Heart left ventricle (tissue), 16 donors: ENCODE results near the gene POLR2L. TPM values are rescaled to one million over a fixed set of nuclear protein-coding genes. Genes with fewer than 3 reads are reported as not detected.
A peak's percentile ranks its signal among the peaks of the same experiment; 100 is the strongest.

Source experiments
- ATAC-seq, 4 donors: fragments of 200-7000 bp; cut with Tn5 transposase; one replicate each; pipeline ENCODE4 v1.9.1; 2020 to 2022; ENCODE audit warnings: moderate library complexity in 4 of 4, mild to moderate bottlenecking in 3 of 4, moderate number of reproducible peaks in 1 of 4
- DNase-seq, 5 donors: peaks; one replicate each; pipeline ENCODE4 v3.0.0-alpha.2; 2020
- H3K27ac ChIP-seq, 12 donors: fragments of 200-600 bp; sonication (generic) in 4 of 12; one replicate each; pipeline versions ENCODE4 v1.5.0 to v1.8.0; 2016 to 2022; ENCODE audit warnings: mild to moderate bottlenecking in 2 of 12
- H3K27me3 ChIP-seq, 9 donors: fragments of 200-600 bp; sonication (generic) in 2 of 9; one replicate each; pipeline versions ENCODE4 v1.5.1 to v1.8.0; 2016 to 2022; ENCODE audit warnings: mild to moderate bottlenecking in 3 of 9
- H3K36me3 ChIP-seq, 9 donors: fragments of 200-600 bp; sonication (generic) in 2 of 9; one replicate each; pipeline versions ENCODE4 v1.5.0 to v1.8.0; 2018 to 2022; ENCODE audit warnings: mild to moderate bottlenecking in 2 of 9
- H3K4me1 ChIP-seq, 12 donors: fragments of 200-600 bp; sonication (generic) in 4 of 12; one replicate each; pipeline versions ENCODE4 v1.5.0 to v1.8.0; 2016 to 2022; ENCODE audit warnings: mild to moderate bottlenecking in 3 of 12
- H3K4me3 ChIP-seq, 12 donors: fragments of 200-600 bp; sonication (generic) in 4 of 12; one replicate each; pipeline versions ENCODE4 v1.5.0 to v1.8.0; 2017 to 2022; ENCODE audit warnings: mild to moderate bottlenecking in 9 of 12, moderate library complexity in 4 of 12
- H3K9me3 ChIP-seq, 12 donors: fragments of 200-600 bp; sonication (generic) in 4 of 12; one replicate each; pipeline versions ENCODE4 v1.5.0 to v1.8.0; 2016 to 2022; ENCODE audit warnings: mild to moderate bottlenecking in 1 of 12
- CTCF ChIP-seq, 12 donors: fragments of 200-600 bp; sonication (generic) in 4 of 12; IDR thresholded peaks; one replicate each; pipeline versions ENCODE4 v1.5.0 to v1.8.0; 2018 to 2022; ENCODE audit warnings: antibody characterized with exemption in 12 of 12, mild to moderate bottlenecking in 5 of 12
- POLR2A ChIP-seq, 2 donors: fragments of 450-650 bp; IDR thresholded peaks; one replicate each; pipeline ENCODE4 v1.6.1; 2017; ENCODE audit warnings: antibody characterized with exemption in 2 of 2, mild to moderate bottlenecking in 2 of 2, moderate library complexity in 2 of 2
- WGBS, 4 donors: extraction: QIAGEN DNeasy Blood & Tissue Kit in 2 of 4; methylation state at CpG; one replicate each; pipeline versions ENCODE4 v1.1.5 to v1.1.7; 2013 to 2018; 5-methylcytosine and 5-hydroxymethylcytosine counted together
- intact Hi-C, 10 donors: fragments of 100-400 bp; cut with DNase I; formaldehyde crosslinking; loops; one replicate each; pipeline versions ENCODE4 v1.11.1 to v1.14.2; 2022
- polyA plus RNA-seq, 2 donors: library from polyadenylated mRNA; stranded (reverse); fragments of 200-250 nt; gene quantifications; one replicate each; pipeline ENCODE4 v1.2.3, GENCODE V29; 2013
- total RNA-seq, 9 donors: library from RNA; depleted of rRNA in 2 of 9; stranded (reverse); fragments of >200 nt in 2 of 9; fragmentation: NEBNext Ultra II Directional in 3 of 9; extraction: Animal tissue kit (Norgen Biotek cat#: 25700) in 3 of 9; gene quantifications; one replicate each; pipeline versions ENCODE4 v1.1.0 to v1.2.4, GENCODE V29; 2016 to 2023
- donor health status: ischemic (EF 13 %, LVEDD 7.1; RV severe dilation, severe dysfunction).
- donor health status: healthy with polysubstance abuse.
- donor health status: DM: no; HTN: yes; CAD: no.
- donor health status: DM: no; HTN: no; CAD: no.
- donor health status: ischemic (EF 25% LVEDD 6.9; RV normal size, moderate dysfunction).
- donor health status: ischemic (EF 25% LVEDD 5.7; RV mildly dilated, moderate dysfunction).
- donor health status: healthy.
- donor health status: DM: yes; HTN: yes; CAD: no.
- donor health status: ischemic (EF 35%, LVEDD 5.7; RV mildly dilated, moderate dysfunction).
- donor health status: nonischemic (EF 11% LVEDD 7.7; RV severe dilation, severe dysfunction).
- donor health status: DM: yes; HTN: yes; CAD: no.
- donor health status: PGD.
- donor health status: ischemic (EF 29% LVEDD 5.4; RV normal size, mild dysfunction).
- donor health status: nonischemic (EF 23%, LVEDD 6.1; RV moderate dilation, normal function).

POLR2L gene
- total and polyA plus RNA-seq, 11 donors: 74.4 to 267 (median 208) TPM

DNA sequence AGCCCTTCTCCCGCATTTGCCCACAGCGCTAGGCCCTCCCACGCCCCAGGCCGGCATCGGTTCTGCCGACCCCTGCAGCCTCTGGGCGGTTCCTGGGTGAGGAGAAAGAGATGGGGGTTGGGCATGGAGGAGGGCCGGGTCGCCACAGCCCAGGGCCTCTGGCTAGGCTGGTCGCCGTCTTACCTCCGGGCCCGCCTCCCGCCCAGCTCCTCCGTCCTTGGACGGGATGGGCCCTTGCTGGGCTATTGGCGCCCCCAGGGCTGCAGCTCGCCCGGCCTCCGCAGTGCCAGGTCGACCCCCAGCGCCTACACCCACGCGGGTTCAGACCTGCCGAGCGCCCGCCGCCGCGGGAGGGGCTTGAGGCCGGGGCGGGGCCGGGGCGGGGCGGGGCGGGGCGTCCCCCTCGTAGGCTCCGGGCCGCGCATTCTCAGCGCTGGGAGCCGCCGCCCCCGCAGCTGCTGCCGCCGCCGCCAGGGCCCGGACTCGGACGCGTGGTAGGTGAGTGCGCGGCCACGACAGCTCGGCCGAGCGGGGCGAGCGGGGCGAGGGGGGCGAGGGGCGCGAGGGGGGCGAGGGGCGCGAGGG is 9.7 kb downstream of the POLR2L start, which contains the start of gene CD151:
Gene CD151 (plus strand): TSS at position 424 of the 585 bp plus-strand sequence. CDS start 3,118 bp downstream, outside the sequence.
- no peak for TF ChIP-seq CTCF (IDR thresholded peaks at IDR 0.05)
- TF ChIP-seq POLR2A (IDR thresholded peaks at IDR 0.05): no peak
- H3K27me3 ChIP-seq: peaks cover 0 to 32% (median 0%) of the 10 kb centered on the region in 9 donors
- peak within 1 kb of the TSS; percentile 79 to 98 (median 92) for H3K27ac ChIP-seq
- peaks cover 10 to 94% (median 82%) of the 10 kb centered on the region in 12 donors for H3K4me1 ChIP-seq
- ATAC-seq (peak in 2 of 4 donors; percentile 26 to 33), DNase-seq (peak; percentile 63 to 76 (median 66))
- no peaks in the 10 kb centered on the region for H3K9me3 ChIP-seq
- peak within 1 kb of the TSS; percentile 40 to 95 (median 78) for H3K4me3 ChIP-seq
- intact Hi-C loops: no loop called here
- WGBS, 4 donors: 2 to 15% (median 7%) methylated on average over 6 to 67 of the region's 67 CpGs
- peaks cover 0 to 19% (median 18%) of the 10 kb centered on the region in 9 donors for H3K36me3 ChIP-seq

- ATAC-seq: no peak
- Histone ChIP-seq H3K4me3 (peak overlapping the region; percentile 31 to 95 (median 76)), H3K27ac (peak overlapping the region; percentile 57 to 98 (median 90)), H3K9me3 (no peaks in the 10 kb centered on the region), H3K4me1 (peaks cover 10 to 94% (median 81%) of the 10 kb centered on the region in 12 donors), H3K36me3 (peaks cover 0 to 13% (median 12%) of the 10 kb centered on the region in 9 donors), H3K27me3 (peaks cover 0 to 35% (median 0%) of the 10 kb centered on the region in 9 donors)
- TF ChIP-seq POLR2A (IDR thresholded peaks at IDR 0.05) (no peak), CTCF (IDR thresholded peaks at IDR 0.05) (no peak)
- 70 to 88% (median 75%) methylated on average over 19 to 23 of the region's 23 CpGs for WGBS, 4 donors
- peak in 2 of 5 donors; percentile 37 to 62 for DNase-seq
- intact Hi-C loops: no loop called here
Observed at GRCh38 chr11:831961-832528, 10.3 kb downstream of the POLR2L start.

DNA sequence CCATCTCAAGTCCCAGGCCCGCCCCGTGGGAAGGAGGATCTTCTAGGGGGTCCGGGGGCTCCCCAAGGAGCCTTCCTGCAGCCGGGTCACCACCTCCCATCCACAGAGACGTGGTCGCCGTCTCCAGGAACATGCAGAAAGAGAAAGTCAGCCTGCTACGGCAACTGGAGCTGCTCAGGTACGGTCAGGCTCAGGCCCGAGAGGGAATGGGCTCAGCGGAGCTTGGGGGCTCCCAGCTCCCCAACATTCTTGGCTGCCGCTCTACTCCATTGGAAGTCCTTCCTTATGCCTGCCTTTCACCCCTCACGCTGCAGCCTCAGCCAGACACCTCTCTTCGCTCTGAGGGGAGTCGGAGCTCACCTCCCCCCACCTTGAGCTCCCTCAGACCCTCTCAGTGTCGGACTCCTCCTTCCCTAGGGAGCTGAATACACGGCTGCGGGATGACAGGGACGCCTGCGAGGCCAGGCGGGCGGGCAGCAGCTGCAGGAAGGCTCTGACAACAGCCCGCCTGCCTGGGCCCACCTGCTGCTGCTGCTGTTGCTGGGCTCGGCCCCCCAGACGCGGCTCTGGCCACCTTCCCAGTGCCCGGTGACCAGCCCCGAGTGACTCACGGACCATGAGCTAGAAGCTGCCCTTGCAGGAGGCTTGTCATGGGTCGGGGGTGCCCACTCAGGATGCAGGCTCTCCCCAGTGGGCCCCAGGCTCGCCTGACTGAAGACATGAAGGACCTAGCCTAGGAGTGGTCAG is 11.0 kb downstream of the POLR2L start:
- intact Hi-C loops: no loop called here
- 73 to 82% (median 78%) methylated on average over 26 to 31 of the region's 31 CpGs for WGBS, 4 donors
- peak in 1 of 5 donors; percentile 41 for DNase-seq
- TF ChIP-seq POLR2A (IDR thresholded peaks at IDR 0.05) (no peak), CTCF (IDR thresholded peaks at IDR 0.05) (no peak)
- H3K36me3 ChIP-seq: peaks cover 0 to 6% (median 5%) of the 10 kb centered on the region in 9 donors
- no peak for ATAC-seq
- H3K27me3 ChIP-seq: peaks cover 0 to 39% (median 0%) of the 10 kb centered on the region in 9 donors
- no peaks in the 10 kb centered on the region for H3K9me3 ChIP-seq
- no peak overlapping the region for H3K27ac ChIP-seq
- peak overlapping the region in 4 of 12 donors; percentile 55 to 59 (median 56) for H3K4me3 ChIP-seq
- peaks cover 10 to 94% (median 82%) of the 10 kb centered on the region in 12 donors for H3K4me1 ChIP-seq
